ENCODE measurements around the gene FAM72B.
"Not testable (repeated sequence)": the region's sequence is repeated elsewhere in the genome, so short reads cannot be mapped to it uniquely, and the experiment has no call there.

DNA sequence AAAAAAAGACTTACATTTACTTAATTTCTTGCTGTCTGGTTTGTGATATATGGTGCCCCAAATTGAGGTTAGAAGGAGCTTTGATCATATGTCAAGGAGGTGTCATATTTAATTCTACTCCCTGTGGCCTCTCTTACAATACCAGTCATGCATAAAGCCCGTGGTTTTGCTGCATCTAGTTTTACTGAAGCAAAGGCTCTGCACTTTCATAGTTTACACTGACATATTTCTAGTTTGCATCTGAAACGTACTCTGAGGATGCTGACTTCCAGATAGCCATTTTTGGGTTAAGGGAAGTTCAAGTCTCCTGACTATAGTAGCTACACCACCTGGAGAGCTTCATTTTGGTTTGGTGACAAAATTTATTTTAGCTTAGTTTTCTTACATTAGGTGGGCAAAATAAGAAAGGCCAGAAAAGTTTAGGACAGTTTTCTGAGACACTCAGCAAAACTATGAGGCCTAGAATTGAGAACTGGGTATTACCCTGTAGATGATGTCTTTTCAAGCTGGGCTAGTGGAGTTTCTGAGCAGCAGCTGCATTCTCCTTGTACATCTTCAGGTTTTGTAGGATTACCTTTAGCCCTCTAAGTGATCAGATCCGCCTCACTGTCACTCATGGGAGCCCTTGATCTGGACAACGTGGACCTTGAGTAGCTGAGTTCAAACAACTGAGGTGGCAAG is 48.4 kb upstream of the FAM72B start:
- TF ChIP-seq, protein P1, sequence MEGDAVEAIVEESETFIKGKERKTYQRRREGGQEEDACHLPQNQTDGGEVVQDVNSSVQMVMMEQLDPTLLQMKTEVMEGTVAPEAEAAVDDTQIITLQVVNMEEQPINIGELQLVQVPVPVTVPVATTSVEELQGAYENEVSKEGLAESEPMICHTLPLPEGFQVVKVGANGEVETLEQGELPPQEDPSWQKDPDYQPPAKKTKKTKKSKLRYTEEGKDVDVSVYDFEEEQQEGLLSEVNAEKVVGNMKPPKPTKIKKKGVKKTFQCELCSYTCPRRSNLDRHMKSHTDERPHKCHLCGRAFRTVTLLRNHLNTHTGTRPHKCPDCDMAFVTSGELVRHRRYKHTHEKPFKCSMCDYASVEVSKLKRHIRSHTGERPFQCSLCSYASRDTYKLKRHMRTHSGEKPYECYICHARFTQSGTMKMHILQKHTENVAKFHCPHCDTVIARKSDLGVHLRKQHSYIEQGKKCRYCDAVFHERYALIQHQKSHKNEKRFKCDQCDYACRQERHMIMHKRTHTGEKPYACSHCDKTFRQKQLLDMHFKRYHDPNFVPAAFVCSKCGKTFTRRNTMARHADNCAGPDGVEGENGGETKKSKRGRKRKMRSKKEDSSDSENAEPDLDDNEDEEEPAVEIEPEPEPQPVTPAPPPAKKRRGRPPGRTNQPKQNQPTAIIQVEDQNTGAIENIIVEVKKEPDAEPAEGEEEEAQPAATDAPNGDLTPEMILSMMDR (conservative IDR thresholded peaks at IDR 0.05 in 1 of 2, IDR thresholded peaks at IDR 0.05 in 1 of 2; ENCODE audit: low read depth in 1 of 2, low read length in 2 of 2), result not testable (repeated sequence)
- not testable (repeated sequence) for TF ChIP-seq EZH2 (IDR thresholded peaks at IDR 0.05; ENCODE audit: low read length, missing control alignments)

Measured in fibroblast of lung (primary cell).